SU-DHL-6 (cell line): Measurements from ENCODE around the gene CALCOCO2.

Experiments
- CTCF ChIP-seq: fragments of 200-600 bp; sonication (generic); IDR thresholded peaks from one replicate; pipeline ENCODE4 v1.5.1; 2017; ENCODE audit warnings: antibody characterized with exemption, mild to moderate bottlenecking, low read length, moderate library complexity; ENCODE audit not compliant: insufficient read depth, poor library complexity, severe bottlenecking
- EZH2phosphoT487 ChIP-seq: fragments of 200-600 bp; sonication (generic), shearing (Covaris generic); conservative IDR thresholded peaks from 2 replicates; pipeline ENCODE4 v1.6.1; 2018; ENCODE audit warnings: mild to moderate bottlenecking, antibody characterized with exemption, low read length, moderate library complexity, mixed read lengths

GRCh38 chr17:48819466-48819865, 11.4 kb upstream of the CALCOCO2 start:
- TF ChIP-seq CTCF (no peak), EZH2phosphoT487 (no peak)
